ENCODE data around the gene FOSL1. TPM values are rescaled to one million over a fixed set of nuclear protein-coding genes. Genes with fewer than 3 reads are reported as not detected.
A peak's percentile ranks its signal among the peaks of the same experiment; 100 is the strongest.

FOSL1 gene
- 0.83 TPM for total RNA-seq (2013)
- polyA plus RNA-seq: 10 to 100 TPM in 1 of 3 donors, 1 to 10 TPM in 2; 2.5 to 28.2 (median 2.5) TPM
- polyA minus RNA-seq: 9.6 and 18.0 TPM in 2 replicates
- 12.4 to 71.5 (median 32.4) reads per million in 11 experiments for total RNA-seq

GRCh38 chr11:65900125-65900898 is at the start of gene FOSL1:
Gene FOSL1 (minus strand): TSS chr11:65900388. CDS start chr11:65900339, 49 bp downstream.
- TF ChIP-seq CTCF (IDR thresholded peaks at IDR 0.05): no peak
- peaks cover 5% of the 10 kb centered on the region for H4K20me1 ChIP-seq (ENCODE audit: insufficient read depth, low read length)
- peak within 1 kb of the TSS; percentile 60 to 92 (median 85) for H3K4me3 ChIP-seq (replicated peaks in 1 of 3; ENCODE audit: low read depth in 2 of 3, low read length in 3 of 3)
- Mint-ChIP-seq H3K27ac (peak within 1 kb of the TSS; percentile 81 to 92 (median 90)), H3K4me3 (peak within 1 kb of the TSS; percentile 85 to 86), H3K27me3 (ENCODE audit: low read depth in 3 of 3) (peaks cover 0 to 5% (median 4%) of the 10 kb centered on the region in 3 donors), H3K36me3 (peaks cover 9 to 12% of the 10 kb centered on the region in 2 donors), H3K4me1 (peaks cover 16% of the 10 kb centered on the region), H3K9me3 (no peaks in the 10 kb centered on the region)
- H3K4me2 ChIP-seq (replicated peaks; ENCODE audit: extremely low read depth, low read length, poor library complexity, severe bottlenecking): peak within 1 kb of the TSS; percentile 96
- no peaks in the 10 kb centered on the region for H3K9me3 ChIP-seq (replicated peaks in 1 of 2; ENCODE audit: control insufficient read depth in 1 of 2, insufficient read depth in 1 of 2, low read length in 2 of 2)
- DNase-seq: peak; percentile 89 to 97 (median 96)
- WGBS (ENCODE audit: insufficient coverage): under 1% methylated on average over 73 of the region's 80 CpGs
- H3K9ac ChIP-seq (ENCODE audit: insufficient read depth, low read length, poor library complexity, severe bottlenecking): peak within 1 kb of the TSS; percentile 86
- H3K4me1 ChIP-seq (ENCODE audit: control insufficient read depth in 1 of 2, insufficient read depth in 2 of 2, low read length in 2 of 2): peaks cover 22 to 28% of the 10 kb centered on the region in 2 donors
- peaks cover 9% of the 10 kb centered on the region for H3K79me2 ChIP-seq (ENCODE audit: insufficient read depth, low read length)
- peak within 1 kb of the TSS; percentile 36 to 84 for H3K27ac ChIP-seq (ENCODE audit: low read depth in 1 of 2, low read length in 2 of 2)
- intact Hi-C loops (cut with micrococcal nuclease): loop anchor here in 1 of 2 donors (1.0 to 2.0 kb wide), 2 partner anchors 10 to 18 kb away; partner anchors contain the start of genes C11orf68, CCDC85B and DRAP1
- peak within 1 kb of the TSS; percentile 63 for H2AFZ ChIP-seq (ENCODE audit: insufficient read depth, low read depth, low read length, poor library complexity, severe bottlenecking)
- no peaks in the 10 kb centered on the region for H3K27me3 ChIP-seq (ENCODE audit: control insufficient read depth in 2 of 2, insufficient read depth in 2 of 2, low read length in 2 of 2)
- peaks cover 0 to 5% of the 10 kb centered on the region in 2 donors for H3K36me3 ChIP-seq (replicated peaks in 1 of 2; ENCODE audit: control insufficient read depth in 1 of 2, insufficient read depth in 2 of 2, low read length in 2 of 2)

- H2AFZ ChIP-seq (ENCODE audit: insufficient read depth, low read depth, low read length, poor library complexity, severe bottlenecking): no peak overlapping the region
- no peak overlapping the region for H3K4me2 ChIP-seq (replicated peaks; ENCODE audit: extremely low read depth, low read length, poor library complexity, severe bottlenecking)
- no peaks in the 10 kb centered on the region for H4K20me1 ChIP-seq (ENCODE audit: insufficient read depth, low read length)
- peaks cover 0 to 2% (median 0%) of the 10 kb centered on the region in 7 donors for H3K9me3 Mint-ChIP-seq
- no peaks in the 10 kb centered on the region for H3K27me3 ChIP-seq (ENCODE audit: control insufficient read depth in 2 of 2, insufficient read depth in 2 of 2, low read length in 2 of 2)
- no peak for TF ChIP-seq CTCF (IDR thresholded peaks at IDR 0.05)
- H3K79me2 ChIP-seq (ENCODE audit: insufficient read depth, low read length): no peaks in the 10 kb centered on the region
- 90% methylated on average over 7 of the region's 12 CpGs for WGBS (ENCODE audit: insufficient coverage)
- H3K9me3 ChIP-seq (replicated peaks in 1 of 2; ENCODE audit: control insufficient read depth in 1 of 2, insufficient read depth in 1 of 2, low read length in 2 of 2): no peaks in the 10 kb centered on the region
- H3K4me1 Mint-ChIP-seq: peaks cover under 1% of the 10 kb centered on the region
- H3K36me3 ChIP-seq (replicated peaks in 1 of 2; ENCODE audit: control insufficient read depth in 1 of 2, insufficient read depth in 2 of 2, low read length in 2 of 2): no peaks in the 10 kb centered on the region
- no peak overlapping the region for H3K27ac Mint-ChIP-seq
- H3K36me3 Mint-ChIP-seq: no peaks in the 10 kb centered on the region
- H3K4me3 ChIP-seq (replicated peaks in 1 of 3; ENCODE audit: low read depth in 2 of 3, low read length in 3 of 3): no peak overlapping the region
- DNase-seq: no peak
- H3K4me1 ChIP-seq (ENCODE audit: control insufficient read depth in 1 of 2, insufficient read depth in 2 of 2, low read length in 2 of 2): peaks cover 0 to under 1% of the 10 kb centered on the region in 2 donors
- intact Hi-C loops (cut with micrococcal nuclease): no loop called here
- H3K27ac ChIP-seq (ENCODE audit: low read depth in 1 of 2, low read length in 2 of 2): no peak overlapping the region
- no peak overlapping the region for H3K9ac ChIP-seq (ENCODE audit: insufficient read depth, low read length, poor library complexity, severe bottlenecking)
- peaks cover 11 to 16% (median 12%) of the 10 kb centered on the region in 3 donors for H3K27me3 Mint-ChIP-seq (ENCODE audit: low read depth in 3 of 3)
- H3K4me3 Mint-ChIP-seq: no peak overlapping the region
These were observed 47.5 kb upstream of the FOSL1 start for GRCh38 chr11:65947603-65948125.
